Sigmoid colon (tissue), 7 donors: Measurements from ENCODE around the gene RBPJ. TPM values are rescaled to one million over a fixed set of nuclear protein-coding genes. Genes with fewer than 3 reads are reported as not detected.
A peak's percentile ranks its signal among the peaks of the same experiment; 100 is the strongest.

Experiments
- DNase-seq: peaks from one replicate; pipeline ENCODE4 v3.0.0-alpha.2; 2019
- H3K27ac ChIP-seq, 4 donors: fragments of 200-600 bp; sonication (generic); one replicate each; pipeline ENCODE4 v1.5.1; 2016 to 2019; ENCODE audit warnings: mild to moderate bottlenecking in 1 of 4
- H3K27me3 ChIP-seq, 3 donors: fragments of 200-600 bp; sonication (generic); one replicate each; pipeline ENCODE4 v1.5.1; 2019; ENCODE audit warnings: mild to moderate bottlenecking in 1 of 3
- H3K36me3 ChIP-seq, 4 donors: fragments of 200-600 bp; sonication (generic); one replicate each; pipeline ENCODE4 v1.5.1; 2016 to 2019
- H3K4me1 ChIP-seq, 4 donors: fragments of 200-600 bp; sonication (generic); one replicate each; pipeline ENCODE4 v1.5.1; 2017 to 2019
- H3K4me3 ChIP-seq, 4 donors: fragments of 200-600 bp; sonication (generic); one replicate each; pipeline ENCODE4 v1.5.1; 2017 to 2019; ENCODE audit warnings: mild to moderate bottlenecking in 2 of 4, moderate library complexity in 1 of 4
- H3K9me3 ChIP-seq, 4 donors: fragments of 200-600 bp in 3 of 4; sonication (generic) in 3 of 4; one replicate each; pipeline versions ENCODE4 v1.5.1 to v1.6.1; 2013 to 2019
- EP300 ChIP-seq, 4 donors: sonication (generic); formaldehyde crosslinking; IDR thresholded peaks; one replicate each; pipeline ENCODE4 v1.6.1; 2017; ENCODE audit warnings: antibody characterized with exemption in 4 of 4
- POLR2A ChIP-seq, 2 donors: fragments of 450-650 bp; IDR thresholded peaks; one replicate each; pipeline ENCODE4 v1.6.1; 2016; ENCODE audit warnings: antibody characterized with exemption in 2 of 2, mild to moderate bottlenecking in 2 of 2, moderate library complexity in 2 of 2
- POLR2AphosphoS5 ChIP-seq, 4 donors: sonication (generic); formaldehyde crosslinking; IDR thresholded peaks; one replicate each; pipeline ENCODE4 v1.6.1; 2017; ENCODE audit warnings: antibody characterized with exemption in 4 of 4
- WGBS, 2 donors: extraction: QIAGEN DNeasy Blood & Tissue Kit; methylation state at CpG; one replicate each; pipeline ENCODE4 v1.1.7; 2013; 5-methylcytosine and 5-hydroxymethylcytosine counted together
- intact Hi-C: fragments of 100-400 bp; cut with DNase I; formaldehyde crosslinking; loops from one replicate; pipeline ENCODE4 v1.15.1; 2023
- polyA plus RNA-seq, 3 donors: library from polyadenylated mRNA; stranded (reverse); fragments of 200-250 nt; gene quantifications; one replicate each; pipeline ENCODE4 v1.2.3, GENCODE V29; 2013
- total RNA-seq, 4 donors: library from RNA; depleted of rRNA; stranded (reverse); fragments of >200 nt; gene quantifications; one replicate each; pipeline ENCODE4 v1.1.0, GENCODE V29; 2016
- TF ChIP-seq, protein P1 (sequence below), 4 experiments: fragments of 450-650 bp in 3 of 4; fragments of 200-600 bp in 1 of 4; IDR thresholded peaks; one replicate each; pipeline ENCODE4 v1.5.1; 2016 to 2019; ENCODE audit warnings: antibody characterized with exemption in 4 of 4, mild to moderate bottlenecking in 3 of 4, moderate library complexity in 2 of 4
- donor health status: healthy with polysubstance abuse.
- donor health status: Bipolar disorder and iron deficiency.
- donor health status: healthy.

RBPJ gene
- total and polyA plus RNA-seq, 7 donors: 15.0 to 114 (median 78.4) TPM

DNA sequence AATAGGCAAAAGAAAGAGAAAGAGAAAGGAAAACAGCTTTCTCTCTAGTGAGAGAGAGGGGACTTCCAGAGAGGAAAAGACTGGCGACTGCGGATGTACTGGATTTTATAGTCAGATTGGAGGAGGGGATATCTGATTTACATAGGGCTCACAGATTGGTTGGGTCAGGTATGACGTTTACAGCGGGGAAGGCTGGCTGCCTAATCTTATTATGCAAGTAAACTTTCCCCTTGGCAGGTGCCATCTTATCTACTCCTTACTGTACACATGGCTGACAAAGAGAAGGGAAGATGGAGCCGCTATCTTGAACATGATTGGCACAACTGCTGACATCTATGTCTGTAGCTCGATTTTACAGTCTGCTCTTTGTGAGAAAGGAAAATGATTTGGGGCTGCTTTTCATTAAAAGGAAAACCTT, 25.4 kb downstream of the RBPJ start:
- TF ChIP-seq, protein P1, sequence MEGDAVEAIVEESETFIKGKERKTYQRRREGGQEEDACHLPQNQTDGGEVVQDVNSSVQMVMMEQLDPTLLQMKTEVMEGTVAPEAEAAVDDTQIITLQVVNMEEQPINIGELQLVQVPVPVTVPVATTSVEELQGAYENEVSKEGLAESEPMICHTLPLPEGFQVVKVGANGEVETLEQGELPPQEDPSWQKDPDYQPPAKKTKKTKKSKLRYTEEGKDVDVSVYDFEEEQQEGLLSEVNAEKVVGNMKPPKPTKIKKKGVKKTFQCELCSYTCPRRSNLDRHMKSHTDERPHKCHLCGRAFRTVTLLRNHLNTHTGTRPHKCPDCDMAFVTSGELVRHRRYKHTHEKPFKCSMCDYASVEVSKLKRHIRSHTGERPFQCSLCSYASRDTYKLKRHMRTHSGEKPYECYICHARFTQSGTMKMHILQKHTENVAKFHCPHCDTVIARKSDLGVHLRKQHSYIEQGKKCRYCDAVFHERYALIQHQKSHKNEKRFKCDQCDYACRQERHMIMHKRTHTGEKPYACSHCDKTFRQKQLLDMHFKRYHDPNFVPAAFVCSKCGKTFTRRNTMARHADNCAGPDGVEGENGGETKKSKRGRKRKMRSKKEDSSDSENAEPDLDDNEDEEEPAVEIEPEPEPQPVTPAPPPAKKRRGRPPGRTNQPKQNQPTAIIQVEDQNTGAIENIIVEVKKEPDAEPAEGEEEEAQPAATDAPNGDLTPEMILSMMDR (IDR thresholded peaks at IDR 0.05): no peak
- TF ChIP-seq POLR2A (IDR thresholded peaks at IDR 0.05) (no peak), POLR2AphosphoS5 (IDR thresholded peaks at IDR 0.05) (peak in 1 of 4 donors; percentile 49), EP300 (IDR thresholded peaks at IDR 0.05) (no peak)
- Histone ChIP-seq H3K9me3 (no peaks in the 10 kb centered on the region), H3K4me1 (peaks cover 0 to 73% (median 49%) of the 10 kb centered on the region in 4 donors), H3K27me3 (no peaks in the 10 kb centered on the region), H3K36me3 (no peaks in the 10 kb centered on the region), H3K4me3 (no peak overlapping the region), H3K27ac (peak overlapping the region in 1 of 4 donors; percentile 2)
- no peak for DNase-seq
- 76 to 77% methylated on average over 6 of the region's 6 CpGs for WGBS, 2 donors
- intact Hi-C loops: no loop called here

DNA sequence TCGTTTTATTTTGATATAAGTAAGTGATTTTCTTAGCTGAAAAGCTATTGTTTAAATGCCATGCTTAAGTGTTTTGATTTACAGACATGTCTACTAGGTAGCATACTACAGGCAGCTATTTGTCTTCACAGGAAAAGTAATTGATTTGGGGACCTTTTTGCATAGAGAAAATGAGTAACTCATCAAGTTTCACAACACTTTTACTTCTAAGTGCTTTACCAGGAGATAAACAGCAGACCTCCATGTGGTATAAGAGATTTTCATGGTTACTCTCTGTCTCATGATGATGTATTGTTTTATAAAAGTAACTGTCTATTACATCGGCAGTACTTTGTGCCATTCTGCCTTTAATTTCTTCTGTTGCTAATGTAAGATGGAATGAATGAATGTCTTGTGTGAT, 28.7 kb downstream of the RBPJ start:
- Histone ChIP-seq H3K27me3 (no peaks in the 10 kb centered on the region), H3K36me3 (no peaks in the 10 kb centered on the region), H3K4me3 (no peak overlapping the region), H3K4me1 (peaks cover 0 to 52% (median 27%) of the 10 kb centered on the region in 4 donors), H3K27ac (no peak overlapping the region), H3K9me3 (no peaks in the 10 kb centered on the region)
- TF ChIP-seq EP300 (IDR thresholded peaks at IDR 0.05): no peak
- TF ChIP-seq, protein P1 (IDR thresholded peaks at IDR 0.05): no peak
- 80 to 82% methylated on average over 2 of the region's 2 CpGs for WGBS, 2 donors
- intact Hi-C loops: no loop called here
- no peak for DNase-seq

DNA sequence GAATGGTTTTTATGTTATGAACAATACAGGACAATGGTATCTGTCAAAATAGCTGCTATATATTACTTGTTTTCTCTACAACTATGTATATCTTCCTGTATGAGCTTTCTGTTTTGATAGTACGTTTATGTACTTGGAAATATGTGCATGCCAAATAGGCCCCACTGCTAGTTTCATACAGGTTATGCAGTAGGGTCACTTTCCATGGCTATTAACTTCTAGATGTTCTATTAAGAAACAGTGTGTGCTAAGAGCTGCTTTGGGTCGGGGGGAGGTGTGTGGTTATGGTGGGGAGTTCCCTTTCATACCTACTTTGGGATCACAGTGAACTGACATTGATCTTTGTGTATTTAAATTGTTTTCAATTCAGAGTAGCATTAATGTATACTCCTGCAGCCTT, 30.9 kb downstream of the RBPJ start:
- Histone ChIP-seq H3K27ac (no peak overlapping the region), H3K4me3 (no peak overlapping the region), H3K27me3 (no peaks in the 10 kb centered on the region), H3K4me1 (peaks cover 0 to 48% (median 27%) of the 10 kb centered on the region in 4 donors), H3K36me3 (no peaks in the 10 kb centered on the region), H3K9me3 (no peaks in the 10 kb centered on the region)
- 82 to 85% methylated on average over 2 of the region's 2 CpGs for WGBS, 2 donors
- intact Hi-C loops: no loop called here
- DNase-seq: no peak
- TF ChIP-seq POLR2A (IDR thresholded peaks at IDR 0.05) (no peak), POLR2AphosphoS5 (IDR thresholded peaks at IDR 0.05) (no peak), EP300 (IDR thresholded peaks at IDR 0.05) (no peak)
- TF ChIP-seq, protein P1 (IDR thresholded peaks at IDR 0.05): no peak

DNA sequence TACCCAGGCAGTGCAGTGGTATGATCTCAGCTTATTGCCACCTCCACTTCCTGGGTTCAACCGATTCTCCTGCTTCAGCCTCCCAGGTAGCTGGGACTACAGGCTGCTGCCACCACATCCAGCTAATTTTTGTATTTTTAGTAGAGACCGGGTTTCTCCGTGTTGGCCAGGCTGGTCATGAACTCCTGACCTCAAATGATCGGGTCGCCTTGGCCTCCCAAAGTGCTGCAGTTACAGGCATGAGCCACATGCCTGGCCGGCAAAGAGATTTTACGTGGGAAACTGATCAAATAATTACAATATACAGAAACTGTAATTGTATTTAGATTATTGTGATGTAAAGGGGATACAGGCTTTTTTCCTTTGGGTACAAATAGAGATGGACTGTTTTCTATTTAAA, 33.7 kb downstream of the RBPJ start:
- TF ChIP-seq EP300 (IDR thresholded peaks at IDR 0.05) (no peak), POLR2AphosphoS5 (IDR thresholded peaks at IDR 0.05) (no peak), POLR2A (IDR thresholded peaks at IDR 0.05) (no peak)
- TF ChIP-seq, protein P1 (IDR thresholded peaks at IDR 0.05): no peak
- H3K4me3 ChIP-seq: no peak overlapping the region
- H3K27ac ChIP-seq: no peak overlapping the region
- H3K36me3 ChIP-seq: no peaks in the 10 kb centered on the region
- peaks cover 0 to 43% (median 25%) of the 10 kb centered on the region in 4 donors for H3K4me1 ChIP-seq
- no peak for DNase-seq
- no peaks in the 10 kb centered on the region for H3K27me3 ChIP-seq
- WGBS, 2 donors: 92 to 94% methylated on average over 7 of the region's 7 CpGs
- H3K9me3 ChIP-seq: no peaks in the 10 kb centered on the region
- intact Hi-C loops: no loop called here

DNA sequence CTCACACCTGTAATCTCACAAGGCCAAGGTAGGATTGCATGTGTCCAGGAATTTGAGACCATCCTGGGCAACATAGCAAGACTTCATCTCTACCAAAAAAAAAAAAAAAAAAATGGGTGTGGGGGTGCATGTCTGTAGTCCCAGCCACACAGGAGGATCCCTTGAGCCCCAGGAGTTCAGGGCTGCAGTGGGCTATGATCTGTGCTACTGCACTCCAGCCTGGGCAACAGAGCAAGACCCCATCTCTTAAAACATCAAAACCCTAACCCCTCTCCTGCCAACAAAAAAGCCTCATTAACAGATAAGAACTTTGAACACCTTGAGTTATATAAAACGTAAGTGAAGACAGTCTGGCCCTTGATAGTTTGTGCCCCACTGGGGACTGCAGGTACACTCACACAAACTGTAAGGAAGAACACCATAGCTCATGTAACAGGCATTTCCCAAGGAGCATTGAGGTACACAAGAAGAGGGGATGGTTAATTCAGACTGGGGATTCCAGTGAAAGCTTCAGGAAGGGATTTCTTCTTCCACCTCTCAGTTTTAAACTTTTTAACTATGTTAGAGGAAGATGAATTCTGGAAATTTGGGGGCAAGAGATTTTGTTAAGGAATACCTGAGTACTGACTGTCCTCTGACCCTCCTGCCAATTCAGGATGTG, 34.7 kb downstream of the RBPJ start:
- Histone ChIP-seq H3K9me3 (no peaks in the 10 kb centered on the region), H3K27me3 (no peaks in the 10 kb centered on the region), H3K4me1 (peaks cover 0 to 37% (median 21%) of the 10 kb centered on the region in 4 donors), H3K27ac (no peak overlapping the region), H3K36me3 (no peaks in the 10 kb centered on the region), H3K4me3 (no peak overlapping the region)
- TF ChIP-seq EP300 (IDR thresholded peaks at IDR 0.05) (no peak), POLR2A (IDR thresholded peaks at IDR 0.05) (no peak), POLR2AphosphoS5 (IDR thresholded peaks at IDR 0.05) (no peak)
- TF ChIP-seq, protein P1 (IDR thresholded peaks at IDR 0.05): no peak
- DNase-seq: no peak
- intact Hi-C loops: no loop called here
- 41 to 89% methylated on average over 1 of the region's 1 CpG for whole genome bisulfite sequencing, 2 donors
